ENCODE results near the gene RASAL2.
"Not testable (repeated sequence)": the region's sequence is repeated elsewhere in the genome, so short reads cannot be mapped to it uniquely, and the experiment has no call there.

RASAL2 gene

DNA sequence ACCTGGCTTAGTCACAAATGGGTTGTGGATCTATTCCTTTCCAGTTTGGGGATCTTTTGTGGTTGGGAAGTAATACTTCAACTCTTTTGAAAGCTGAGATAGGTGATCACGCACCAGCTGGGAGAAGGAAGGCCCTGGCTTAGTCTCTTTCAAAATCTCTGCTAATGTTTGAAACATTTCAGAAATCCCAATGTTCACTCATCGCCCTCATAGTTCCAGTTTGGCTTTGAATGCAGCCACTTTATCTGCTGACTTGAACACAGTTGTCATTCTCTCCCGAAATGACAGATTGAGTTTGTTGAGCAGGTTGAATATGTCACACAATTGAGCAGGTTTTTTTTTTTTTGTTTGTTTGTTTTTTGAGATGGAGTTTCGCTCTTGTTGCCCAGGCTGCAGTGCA, 24.6 kb downstream of the RASAL2 start:
- TF ChIP-seq ARNT (IDR thresholded peaks at IDR 0.05) (no peak), ZNF384 (IDR thresholded peaks at IDR 0.05) (no peak), L3MBTL2 (conservative IDR thresholded peaks at IDR 0.05) (no peak), ELF4 (IDR thresholded peaks at IDR 0.05) (no peak), LEF1 (IDR thresholded peaks at IDR 0.05; ENCODE audit: borderline replicate concordance) (no peak), FOXA1 (IDR thresholded peaks at IDR 0.05) (no peak)
- CTCF ChIA-PET, result no interaction called here
- no peak for DNase-seq (ENCODE audit: extremely low spot score)
- POLR2A ChIA-PET, result no interaction called here

DNA sequence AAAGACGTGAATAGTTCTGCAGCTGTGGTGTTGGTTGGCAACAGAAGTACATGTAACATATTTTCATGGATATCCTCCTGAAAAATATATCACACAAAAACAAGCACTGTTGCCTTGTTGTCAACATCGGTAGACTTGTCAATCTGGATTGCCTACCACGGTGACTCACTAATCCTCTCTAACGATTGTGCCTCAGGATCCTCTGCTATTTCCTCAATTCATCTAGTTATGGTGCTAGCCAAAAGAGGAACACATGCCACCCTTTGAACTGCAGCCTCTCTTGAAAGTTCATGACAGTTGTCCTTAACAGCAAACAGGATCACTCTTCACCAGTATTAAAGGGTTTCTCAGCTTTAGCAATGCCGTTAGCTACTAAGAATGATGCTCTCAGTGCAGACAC, 25.7 kb downstream of the RASAL2 start:
- CTCF ChIA-PET, result no interaction called here
- POLR2A ChIA-PET, result no interaction called here
- TF ChIP-seq, protein P1, sequence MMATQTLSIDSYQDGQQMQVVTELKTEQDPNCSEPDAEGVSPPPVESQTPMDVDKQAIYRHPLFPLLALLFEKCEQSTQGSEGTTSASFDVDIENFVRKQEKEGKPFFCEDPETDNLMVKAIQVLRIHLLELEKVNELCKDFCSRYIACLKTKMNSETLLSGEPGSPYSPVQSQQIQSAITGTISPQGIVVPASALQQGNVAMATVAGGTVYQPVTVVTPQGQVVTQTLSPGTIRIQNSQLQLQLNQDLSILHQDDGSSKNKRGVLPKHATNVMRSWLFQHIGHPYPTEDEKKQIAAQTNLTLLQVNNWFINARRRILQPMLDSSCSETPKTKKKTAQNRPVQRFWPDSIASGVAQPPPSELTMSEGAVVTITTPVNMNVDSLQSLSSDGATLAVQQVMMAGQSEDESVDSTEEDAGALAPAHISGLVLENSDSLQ (IDR thresholded peaks at IDR 0.05), result no peak
- TF ChIP-seq HDGF (IDR thresholded peaks at IDR 0.05; ENCODE audit: borderline replicate concordance) (no peak), ELF4 (IDR thresholded peaks at IDR 0.05) (no peak), CTBP1 (IDR thresholded peaks at IDR 0.05; ENCODE audit: borderline replicate concordance) (no peak), FOXM1 (IDR thresholded peaks at IDR 0.05; ENCODE audit: borderline replicate concordance) (no peak), TARDBP (IDR thresholded peaks at IDR 0.05) (no peak), FOXK2 (IDR thresholded peaks at IDR 0.05) (no peak), LEF1 (IDR thresholded peaks at IDR 0.05; ENCODE audit: borderline replicate concordance) (no peak), SUZ12 (IDR thresholded peaks at IDR 0.05) (no peak), BHLHE40 (IDR thresholded peaks at IDR 0.05; ENCODE audit: borderline replicate concordance) (no peak), SP1 (IDR thresholded peaks at IDR 0.05) (no peak), ZNF384 (IDR thresholded peaks at IDR 0.05) (no peak)
- DNase-seq (ENCODE audit: extremely low spot score), result no peak

DNA sequence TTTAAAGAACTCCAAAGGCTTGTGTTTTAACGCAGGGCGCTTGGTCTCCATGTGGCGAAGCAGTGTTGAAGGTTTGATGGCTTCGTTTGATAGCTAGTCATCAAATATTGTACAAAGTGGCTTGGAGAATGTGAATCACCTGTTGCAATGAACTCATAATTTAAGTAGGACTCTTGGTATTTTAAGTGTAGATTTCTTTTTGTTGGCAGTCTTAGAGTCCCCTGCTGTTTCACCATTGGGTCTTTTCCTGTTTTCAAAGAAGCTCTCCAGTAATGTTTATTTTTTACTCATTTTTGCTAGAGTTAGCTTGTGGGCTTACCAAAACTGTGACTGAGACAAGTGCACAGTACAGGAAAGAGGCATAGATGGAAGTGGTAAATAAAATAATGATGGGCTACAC, 26.2 kb downstream of the RASAL2 start:
- TF ChIP-seq BHLHE40 (IDR thresholded peaks at IDR 0.05; ENCODE audit: borderline replicate concordance), result no peak
- no peak for TF ChIP-seq ZNF384 (IDR thresholded peaks at IDR 0.05)
- no peak for TF ChIP-seq FOXM1 (IDR thresholded peaks at IDR 0.05; ENCODE audit: borderline replicate concordance)
- no peak for TF ChIP-seq ARNT (IDR thresholded peaks at IDR 0.05)
- TF ChIP-seq, protein P1 (IDR thresholded peaks at IDR 0.05), result no peak
- no peak for TF ChIP-seq L3MBTL2 (conservative IDR thresholded peaks at IDR 0.05)
- TF ChIP-seq HDGF (IDR thresholded peaks at IDR 0.05; ENCODE audit: borderline replicate concordance), result no peak
- TF ChIP-seq SP1 (IDR thresholded peaks at IDR 0.05), result no peak
- no peak for TF ChIP-seq NFRKB (IDR thresholded peaks at IDR 0.05)
- no peak for TF ChIP-seq TARDBP (IDR thresholded peaks at IDR 0.05)
- no peak for TF ChIP-seq LEF1 (IDR thresholded peaks at IDR 0.05; ENCODE audit: borderline replicate concordance)
- TF ChIP-seq ELF4 (IDR thresholded peaks at IDR 0.05), result no peak
- no peak for TF ChIP-seq CTBP1 (IDR thresholded peaks at IDR 0.05; ENCODE audit: borderline replicate concordance)
- TF ChIP-seq FOXK2 (IDR thresholded peaks at IDR 0.05), result no peak
- TF ChIP-seq SUZ12 (IDR thresholded peaks at IDR 0.05), result no peak
- TF ChIP-seq FOXA1 (IDR thresholded peaks at IDR 0.05), result no peak
- DNase-seq (ENCODE audit: extremely low spot score), result no peak
- ChIA-PET POLR2A (no interaction called here), CTCF (no interaction called here)

DNA sequence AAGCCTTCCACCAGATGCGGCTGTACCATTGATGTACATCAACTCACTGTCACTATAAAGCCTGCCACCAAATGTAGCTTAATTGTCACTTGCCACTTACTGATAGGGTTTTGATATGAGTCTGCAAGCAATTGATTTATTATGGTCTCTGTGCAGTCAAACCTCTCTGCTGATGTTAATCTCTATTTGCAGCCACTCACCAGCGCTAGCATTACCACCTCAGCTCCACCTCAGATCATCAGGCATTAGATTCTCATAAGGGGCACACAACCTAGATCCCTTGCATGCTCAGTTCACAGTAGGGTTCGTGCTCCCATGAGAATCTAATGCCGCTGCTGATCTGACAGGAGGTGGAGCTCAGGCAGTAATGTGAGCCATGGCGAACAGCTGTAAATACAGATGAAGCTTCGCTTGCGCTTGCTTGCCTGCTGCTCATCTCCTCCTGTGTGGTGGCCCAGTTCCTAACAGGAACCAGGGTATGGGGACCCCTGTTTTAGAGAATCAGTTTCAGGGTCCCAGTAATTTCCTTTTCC, 26.7 kb downstream of the RASAL2 start:
- CTCF ChIA-PET; POLR2A ChIA-PET; DNase-seq (ENCODE audit: extremely low spot score): not testable (repeated sequence)

DNA sequence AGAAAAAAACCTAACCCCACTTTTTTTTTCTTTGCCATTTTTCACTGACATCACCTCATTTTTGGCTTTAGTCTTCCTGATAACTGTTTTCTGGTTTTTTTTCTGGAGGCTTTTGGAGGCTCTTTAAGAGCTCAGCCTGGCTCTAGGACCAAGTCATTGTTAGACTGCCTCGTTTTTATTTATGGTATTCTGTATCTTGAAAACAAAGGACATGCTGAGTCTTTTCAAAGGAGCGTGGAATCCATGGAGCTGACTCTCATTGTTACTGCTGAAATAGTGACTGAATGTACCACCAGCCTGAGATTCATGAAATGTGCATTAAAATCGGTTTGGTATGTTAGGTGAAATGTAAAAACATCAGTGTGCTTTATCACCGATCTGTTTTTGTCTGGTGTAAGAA, 28.0 kb downstream of the RASAL2 start:
- TF ChIP-seq CTBP1 (IDR thresholded peaks at IDR 0.05; ENCODE audit: borderline replicate concordance), result no peak
- no peak for TF ChIP-seq BHLHE40 (IDR thresholded peaks at IDR 0.05; ENCODE audit: borderline replicate concordance)
- no peak for TF ChIP-seq FOXK2 (IDR thresholded peaks at IDR 0.05)
- TF ChIP-seq LEF1 (IDR thresholded peaks at IDR 0.05; ENCODE audit: borderline replicate concordance), result no peak
- TF ChIP-seq SUZ12 (IDR thresholded peaks at IDR 0.05), result no peak
- TF ChIP-seq L3MBTL2 (conservative IDR thresholded peaks at IDR 0.05), result no peak
- no peak for TF ChIP-seq FOXA1 (IDR thresholded peaks at IDR 0.05)
- TF ChIP-seq, protein P1 (IDR thresholded peaks at IDR 0.05), result no peak
- TF ChIP-seq ARNT (IDR thresholded peaks at IDR 0.05), result no peak
- no peak for TF ChIP-seq FOXM1 (IDR thresholded peaks at IDR 0.05; ENCODE audit: borderline replicate concordance)
- TF ChIP-seq NFRKB (IDR thresholded peaks at IDR 0.05), result no peak
- TF ChIP-seq ZNF384 (IDR thresholded peaks at IDR 0.05), result no peak
- no peak for TF ChIP-seq TARDBP (IDR thresholded peaks at IDR 0.05)
- no peak for TF ChIP-seq SP1 (IDR thresholded peaks at IDR 0.05)
- TF ChIP-seq ELF4 (IDR thresholded peaks at IDR 0.05), result no peak
- CTCF ChIA-PET, result no interaction called here
- POLR2A ChIA-PET, result no interaction called here

DNA sequence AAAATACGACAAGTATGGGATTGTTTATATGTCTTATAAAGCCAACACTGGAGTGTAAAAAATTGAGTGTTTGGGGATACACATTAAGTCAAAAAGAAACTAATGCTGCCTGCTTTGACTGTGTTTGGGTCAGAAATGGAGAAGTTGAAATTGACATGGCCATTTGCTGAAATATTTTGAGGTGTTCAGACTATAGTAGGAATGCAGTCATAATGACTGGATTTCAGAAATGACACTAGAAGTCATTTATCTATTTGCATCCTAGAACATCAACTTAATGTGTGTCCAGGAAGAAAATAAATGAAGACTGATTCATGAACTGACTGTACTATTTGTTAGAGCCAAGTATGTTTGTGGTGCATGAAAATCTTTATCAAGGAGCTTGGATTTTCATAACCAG, 28.4 kb downstream of the RASAL2 start:
- no peak for DNase-seq (ENCODE audit: extremely low spot score)
- ChIA-PET POLR2A (no interaction called here), CTCF (no interaction called here)
- no peak for TF ChIP-seq TARDBP (IDR thresholded peaks at IDR 0.05)
- no peak for TF ChIP-seq ELF4 (IDR thresholded peaks at IDR 0.05)
- no peak for TF ChIP-seq LEF1 (IDR thresholded peaks at IDR 0.05; ENCODE audit: borderline replicate concordance)
- no peak for TF ChIP-seq HDGF (IDR thresholded peaks at IDR 0.05; ENCODE audit: borderline replicate concordance)
- no peak for TF ChIP-seq NFRKB (IDR thresholded peaks at IDR 0.05)
- TF ChIP-seq CTBP1 (IDR thresholded peaks at IDR 0.05; ENCODE audit: borderline replicate concordance), result no peak
- no peak for TF ChIP-seq SUZ12 (IDR thresholded peaks at IDR 0.05)

More for the DNA sequence above, 28.0 kb downstream of the RASAL2 start:
- no peak for DNase-seq (ENCODE audit: extremely low spot score)

DNA sequence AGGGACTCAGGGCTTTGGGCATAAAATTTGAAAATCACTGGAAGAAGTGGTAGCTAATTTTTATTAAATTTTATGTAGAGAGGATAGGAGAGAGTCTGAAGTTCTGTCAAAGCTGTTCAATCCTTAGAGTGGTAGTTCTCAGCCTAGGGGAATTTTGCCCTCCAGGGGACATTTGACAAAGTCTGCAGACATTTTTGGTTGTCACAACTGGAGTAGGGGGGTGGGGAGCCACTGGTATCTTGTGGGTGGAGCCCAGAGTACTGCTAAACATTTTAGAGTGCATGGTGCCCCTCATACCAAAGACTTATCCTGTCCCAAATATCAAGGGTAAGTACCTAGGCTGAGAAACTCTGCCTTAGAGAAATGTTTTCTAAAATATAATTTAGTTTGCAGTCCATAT, 30.2 kb downstream of the RASAL2 start:
- ChIA-PET CTCF (no interaction called here), POLR2A (no interaction called here)
- DNase-seq (ENCODE audit: extremely low spot score), result no peak
- TF ChIP-seq, protein P1 (IDR thresholded peaks at IDR 0.05), result no peak
- TF ChIP-seq FOXK2 (IDR thresholded peaks at IDR 0.05) (no peak), SP1 (IDR thresholded peaks at IDR 0.05) (no peak), SUZ12 (IDR thresholded peaks at IDR 0.05) (no peak), BHLHE40 (IDR thresholded peaks at IDR 0.05; ENCODE audit: borderline replicate concordance) (no peak), NFRKB (IDR thresholded peaks at IDR 0.05) (no peak), ZNF384 (IDR thresholded peaks at IDR 0.05) (no peak), FOXA1 (IDR thresholded peaks at IDR 0.05) (no peak), L3MBTL2 (conservative IDR thresholded peaks at IDR 0.05) (no peak), CTBP1 (IDR thresholded peaks at IDR 0.05; ENCODE audit: borderline replicate concordance) (no peak), ARNT (IDR thresholded peaks at IDR 0.05) (no peak), HDGF (IDR thresholded peaks at IDR 0.05; ENCODE audit: borderline replicate concordance) (no peak), LEF1 (IDR thresholded peaks at IDR 0.05; ENCODE audit: borderline replicate concordance) (no peak), TARDBP (IDR thresholded peaks at IDR 0.05) (no peak), FOXM1 (IDR thresholded peaks at IDR 0.05; ENCODE audit: borderline replicate concordance) (no peak), ELF4 (IDR thresholded peaks at IDR 0.05) (no peak)

Measured in HEK293T (cell line).